ENCODE measurements around the gene UNCX. TPM values are rescaled to one million over a fixed set of nuclear protein-coding genes. Genes with fewer than 3 reads are reported as not detected.

UNCX gene
- total and polyA plus RNA-seq, 2 of the 8 experiments (the other 6 are each of a cell fraction or from before 2014, with no cell fraction given): not detected

DNA sequence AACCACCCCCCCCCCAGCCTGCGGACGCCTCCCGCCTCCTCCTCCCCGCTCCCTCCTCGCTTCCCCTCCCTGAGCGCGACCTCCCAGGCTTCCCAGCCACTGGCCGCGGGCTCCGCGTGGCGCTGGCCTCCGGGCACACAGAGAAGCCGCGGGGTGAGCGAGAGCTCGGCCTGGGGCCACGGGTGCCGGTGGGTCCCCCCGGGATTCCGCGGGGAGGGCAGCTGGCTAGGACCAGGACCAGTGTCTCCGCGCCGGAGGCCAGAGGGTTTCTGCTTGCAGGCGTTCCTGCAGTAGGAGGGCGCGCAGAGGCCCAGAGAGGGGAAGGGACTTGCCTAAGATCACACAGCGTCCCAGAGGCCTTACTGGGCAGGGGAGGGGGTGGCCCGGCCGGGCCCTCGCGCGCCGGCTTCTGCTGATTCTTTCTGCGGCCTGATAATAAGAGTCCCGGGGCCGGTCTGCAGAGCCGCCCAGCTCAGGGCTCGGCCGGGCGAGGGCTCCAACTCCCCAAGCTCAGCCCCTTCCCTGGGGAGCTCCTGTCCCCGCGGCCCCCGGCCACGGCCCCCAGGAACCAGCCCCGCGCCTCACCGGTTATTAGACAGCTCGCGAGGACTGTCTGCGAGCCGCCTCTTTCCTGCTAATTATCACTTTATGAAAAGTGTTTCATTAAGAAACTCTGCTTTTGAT, 10.1 kb downstream of the UNCX start:
- Histone ChIP-seq H2BK5ac (ENCODE audit: low read depth, low read length) (no peak overlapping the region), H3K23ac (ENCODE audit: insufficient read length) (no peak overlapping the region), H3K9ac (replicated peaks in 1 of 4; ENCODE audit: extremely low read depth in 1 of 4, low read depth in 3 of 4, low read length in 3 of 4) (no peak overlapping the region), H2AK5ac (ENCODE audit: low read depth, low read length) (no peak overlapping the region), H2BK12ac (ENCODE audit: low read depth, low read length) (peak overlapping the region; percentile 39; the same call in 1 of the 2 replicates), H4K8ac (ENCODE audit: extremely low read depth, insufficient read depth, low read length) (no peak overlapping the region), H3K36me3 (ENCODE audit: control insufficient read depth in 2 of 4, insufficient read depth in 4 of 4, low read length in 3 of 4) (peaks cover 0 to 13% (median 0%) of the 10 kb centered on the region in 4 experiments; a peak in 1 of 8 replicates), H3K27me3 (replicated peaks in 1 of 4; ENCODE audit: control insufficient read depth in 3 of 4, extremely low read depth in 1 of 4, insufficient read depth in 3 of 4, low read length in 3 of 4) (peaks cover 97 to 100% (median 99%) of the 10 kb centered on the region in 4 experiments), H3K4me2 (ENCODE audit: insufficient read depth in 1 of 2, low read depth in 2 of 2, low read length in 2 of 2) (peak overlapping the region; percentile 17 to 55; a peak in 3 of 4 replicates), H2BK20ac (ENCODE audit: low read length) (no peak overlapping the region), H4K20me1 (replicated peaks in 1 of 2; ENCODE audit: control insufficient read depth in 1 of 2, insufficient read depth in 2 of 2, low read length in 2 of 2) (peaks cover 15 to 27% of the 10 kb centered on the region in 2 experiments), H3K14ac (ENCODE audit: insufficient read length) (no peak overlapping the region), H3K27ac (ENCODE audit: low read depth, low read length) (no peak overlapping the region), H3K4ac (replicated peaks; ENCODE audit: insufficient read length, low read depth, low read length) (no peak overlapping the region), H3K23me2 (ENCODE audit: low read depth, low read length) (no peaks in the 10 kb centered on the region; the same call in 1 of the 2 replicates), H3K56ac (replicated peaks; ENCODE audit: insufficient read length, low read depth, low read length) (no peak overlapping the region), H4K91ac (replicated peaks; ENCODE audit: insufficient read length, low read length) (no peak overlapping the region), H3K79me2 (ENCODE audit: control insufficient read depth in 1 of 2, insufficient read depth in 2 of 2, low read length in 2 of 2) (no peaks in the 10 kb centered on the region), H3K18ac (ENCODE audit: extremely low read depth, low read length) (peak overlapping the region; percentile 48), H2BK120ac (replicated peaks; ENCODE audit: low read depth, low read length) (no peak overlapping the region), H2BK15ac (ENCODE audit: low read length) (no peak overlapping the region), H4K5ac (ENCODE audit: insufficient read length, low read depth, low read length) (no peak overlapping the region), H2AFZ (ENCODE audit: low read length) (no peak overlapping the region), H3K4me1 (replicated peaks in 1 of 4; ENCODE audit: control insufficient read depth in 3 of 4, insufficient read depth in 4 of 4, low read length in 3 of 4) (peaks cover 4 to 24% (median 15%) of the 10 kb centered on the region in 4 experiments), H3K9me3 (ENCODE audit: insufficient read depth in 2 of 2, low read depth in 1 of 2, low read length in 1 of 2) (no peaks in the 10 kb centered on the region), H3K79me1 (ENCODE audit: low read depth, low read length) (no peaks in the 10 kb centered on the region), H3K4me3 (ENCODE audit: extremely low read depth in 1 of 4, insufficient read depth in 2 of 4, low read depth in 3 of 4, low read length in 4 of 4) (peak overlapping the region in 1 of 4 experiments; percentile 29; a peak in 2 of 8 replicates)
- FAIRE-seq (no peak), DNase-seq (ENCODE audit: low read depth in 1 of 2, low spot score in 2 of 2) (no peak)
- ChIA-PET CTCF (ENCODE audit: partially characterized antibody) (interaction anchor here (0.9 to 1.5 kb wide), 4 partner anchors 8 to 189 kb away, joined by 3 to 6 read pairs (median 3); no protein-coding TSS in a partner anchor), POLR2A (ENCODE audit: partially characterized antibody) (interaction anchor here (2.6 to 11.2 kb wide), 2 partner anchors 12 to 17 kb away, joined by 10 to 76 read pairs; no protein-coding TSS in a partner anchor)
- 5% methylated on average over 22 of the region's 53 CpGs; no CpG with 5 or more reads in 1 of the 2 experiments for WGBS, 2 experiments (ENCODE audit: extremely low coverage in 1 of 2, insufficient coverage in 1 of 2, insufficient read length in 1 of 2, insufficient replicate concordance in 2 of 2, low coverage in 1 of 2, low lambda C conversion rate in 2 of 2, missing lambda C conversion rate in 1 of 2)
- TF ChIP-seq SUZ12 (IDR thresholded peaks at IDR 0.05; ENCODE audit: low read length) (peak; percentile 16), BRCA1 (IDR thresholded peaks at IDR 0.05; ENCODE audit: low read depth, low read length) (no peak), RXRA (IDR thresholded peaks at IDR 0.05; ENCODE audit: insufficient read depth, low read depth, low read length) (no peak), CBX5 (IDR thresholded peaks at IDR 0.05; ENCODE audit: low read depth, low read length) (no peak), NRF1 (IDR thresholded peaks at IDR 0.05; ENCODE audit: low read depth, low read length) (no peak), KDM1A (IDR thresholded peaks at IDR 0.05; ENCODE audit: borderline replicate concordance, low read length) (peak; percentile 29; the same call in 1 of the 2 replicates), RNF2 (IDR thresholded peaks at IDR 0.05; ENCODE audit: borderline replicate concordance, low read depth, low read length, missing control alignments, poor library complexity, severe bottlenecking) (peak; percentile 85), PHF8 (conservative IDR thresholded peaks at IDR 0.05; ENCODE audit: low read depth, low read length) (no peak), BACH1 (IDR thresholded peaks at IDR 0.05; ENCODE audit: low read length) (no peak), CHD1 (IDR thresholded peaks at IDR 0.05; ENCODE audit: low read depth, low read length) (no peak), EZH2 (IDR thresholded peaks at IDR 0.05; ENCODE audit: low read depth, low read length, severe bottlenecking) (peak; percentile 78), FOSL1 (IDR thresholded peaks at IDR 0.05; ENCODE audit: insufficient read depth, low read depth, low read length) (no peak)
